Posterior vena cava (tissue), 2 donors: ENCODE results near the gene CHRM1. TPM values are rescaled to one million over a fixed set of nuclear protein-coding genes. Genes with fewer than 3 reads are reported as not detected.

Experiments
- DNase-seq: peaks from one replicate; pipeline ENCODE4 v3.0.0-alpha.2; 2020; ENCODE audit warnings: low spot score
- intact Hi-C, 2 donors: fragments of 100-400 bp; cut with DNase I; formaldehyde crosslinking; loops; one replicate each; pipeline versions ENCODE4 v1.14.1 to v1.14.2; 2022 to 2023
- total RNA-seq, 2 donors: library from RNA; stranded (reverse); fragmentation: NEBNext Ultra II Directional; extraction: Animal tissue kit (Norgen Biotek cat#: 25700); gene quantifications; one replicate each; pipeline ENCODE4 v1.2.1, GENCODE V29; 2021
- donor health status: DM: yes; HTN: yes; CAD: no.
- donor health status: DM: yes; HTN: yes; CAD: no.

The CHRM1 gene
- total RNA-seq, 2 donors from 2014 or later = not detected

GRCh38 chr11:62926680-62927455 is 5.7 kb upstream of the CHRM1 start:
- intact Hi-C loops = no loop called here
- peak; percentile 70 for DNase-seq

- intact Hi-C loops = no loop called here
These were observed 4.8 kb upstream of the CHRM1 start for GRCh38 chr11:62925745-62926679.

DNA sequence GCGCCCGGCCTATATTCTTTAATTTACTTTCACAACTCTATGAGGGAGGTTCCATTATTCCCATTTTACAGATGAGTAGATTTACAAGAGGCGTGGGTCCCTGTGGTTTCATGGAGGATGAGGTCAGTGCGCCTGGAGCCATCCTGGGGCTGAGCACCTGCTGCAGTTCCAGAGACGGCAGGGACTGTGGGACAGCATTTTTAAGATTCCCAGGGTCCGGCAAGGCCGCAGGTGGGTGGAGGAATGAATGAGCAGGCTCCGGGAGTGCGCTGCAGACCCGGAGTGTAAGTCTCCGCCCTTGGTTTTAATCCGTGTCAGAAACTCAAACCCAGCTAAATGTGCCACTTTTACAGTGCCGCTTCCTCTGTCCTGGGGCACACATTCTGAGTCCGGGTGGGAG is 4.1 kb upstream of the CHRM1 start:
- intact Hi-C loops = no loop called here
- no peak for DNase-seq

More at GRCh38 chr11:62925745-62926679, 4.8 kb upstream of the CHRM1 start:
- DNase-seq = peak; percentile 80

DNA sequence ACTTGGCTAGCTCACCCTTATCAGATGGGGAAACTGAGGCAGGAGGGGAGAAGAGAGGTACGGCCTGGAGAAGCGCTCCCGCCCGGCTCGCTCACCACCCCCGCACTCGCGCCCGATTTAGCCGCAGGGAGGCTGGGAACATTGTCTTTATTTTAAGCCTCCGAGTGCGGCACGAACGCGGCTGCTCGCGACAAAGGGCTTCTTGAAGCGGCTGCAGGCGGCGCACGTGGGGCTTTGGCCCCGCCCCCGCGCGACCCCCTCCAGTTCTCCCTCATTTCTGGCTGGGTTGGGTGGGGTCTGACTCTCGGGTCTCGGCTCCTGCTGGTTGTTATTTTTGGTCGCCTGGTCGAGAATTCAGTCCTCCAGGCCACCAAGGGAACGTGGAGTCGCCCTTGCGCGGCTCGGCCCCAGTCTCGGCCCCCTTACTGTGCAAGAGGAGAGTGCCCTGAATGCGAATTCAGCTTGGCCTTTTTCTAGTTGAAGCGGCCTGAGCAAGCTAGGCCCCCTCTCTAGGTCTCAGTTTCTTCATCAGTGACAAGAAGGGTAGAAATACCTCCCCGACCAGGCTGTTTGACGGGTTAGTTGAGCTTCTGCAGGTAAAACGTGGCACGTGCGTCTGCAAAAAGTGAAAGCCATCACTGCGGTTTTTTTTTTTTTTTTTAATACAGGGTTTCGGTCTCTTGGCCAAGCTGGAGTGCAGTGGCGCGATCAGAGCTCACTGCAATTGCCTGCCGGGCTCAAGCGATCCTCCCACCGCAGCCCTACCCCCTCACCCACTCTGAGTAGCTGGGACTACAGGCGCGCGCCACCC is 2.6 kb upstream of the CHRM1 start:
- intact Hi-C loops = no loop called here
- peak; percentile 67 for DNase-seq

DNA sequence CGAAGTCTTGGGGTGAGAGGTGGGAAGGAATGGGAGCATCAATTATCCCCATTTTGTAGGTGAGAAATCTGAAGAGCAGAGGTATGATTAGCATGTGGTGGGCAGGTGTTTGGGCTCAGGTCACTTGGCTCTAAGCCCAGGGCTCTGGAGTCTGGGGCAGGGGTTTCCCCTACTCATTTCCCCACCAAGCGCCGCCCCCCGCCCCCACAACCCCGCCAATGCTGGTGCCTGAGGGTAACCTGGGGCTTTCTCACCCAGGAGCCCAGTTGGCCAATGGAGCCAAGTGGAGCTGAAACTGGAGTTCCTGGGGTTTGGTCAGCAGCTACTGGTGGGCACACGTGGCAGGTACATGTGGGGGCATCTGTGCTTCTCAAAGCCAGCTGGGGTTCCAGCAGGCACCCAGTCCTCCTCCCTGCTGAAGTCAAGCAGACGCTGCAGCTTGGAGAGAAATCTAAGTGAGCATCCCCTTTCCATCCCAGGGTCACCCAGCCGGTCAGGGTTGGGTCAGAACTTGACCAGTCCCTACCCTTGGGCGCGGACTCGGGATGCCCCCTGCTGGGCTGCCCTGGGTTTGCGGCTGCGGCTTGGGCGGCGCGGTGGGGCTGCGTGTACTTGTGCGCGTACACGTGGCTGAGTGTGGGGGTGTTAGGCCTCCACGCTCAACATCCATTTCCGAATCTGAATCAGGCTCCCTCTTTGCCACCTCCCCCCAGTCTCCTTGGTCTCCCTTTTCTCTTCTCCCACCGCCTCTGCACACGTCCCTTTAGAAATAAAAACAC is 1.7 kb upstream of the CHRM1 start:
- intact Hi-C loops = no loop called here
- DNase-seq = peak; percentile 75

GRCh38 chr11:62922189-62922589 is 1.0 kb upstream of the CHRM1 start:
- intact Hi-C loops = no loop called here
- DNase-seq = peak; percentile 64

GRCh38 chr11:62921573-62922188 is 518 bp upstream of the CHRM1 start:
- intact Hi-C loops = no loop called here
- no peak for DNase-seq

- peak; percentile 78 for DNase-seq
- intact Hi-C loops = no loop called here
These were observed 1.1 kb downstream of the CHRM1 start for GRCh38 chr11:62919898-62920640.

DNA sequence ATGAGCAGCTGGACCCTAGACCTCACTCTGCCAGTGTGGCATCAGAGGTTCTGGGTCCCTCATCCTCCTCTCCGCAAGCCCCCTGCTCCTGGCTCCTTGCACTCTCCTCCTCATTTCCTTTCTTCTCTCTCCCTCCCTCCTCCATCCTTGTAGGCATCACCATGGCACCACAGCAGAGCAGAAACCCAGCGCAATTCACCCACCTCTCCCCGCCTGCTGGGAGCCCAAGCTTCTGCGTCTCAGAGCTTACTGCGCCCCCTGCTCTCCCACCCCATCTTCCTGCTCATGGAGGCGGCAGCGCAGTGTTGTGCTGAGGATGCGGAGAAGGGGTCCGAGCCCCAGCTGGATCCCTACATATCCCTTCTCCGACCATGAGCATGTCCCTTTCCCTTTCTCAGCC is 1.7 kb downstream of the CHRM1 start:
- DNase-seq = no peak
- intact Hi-C loops = no loop called here

GRCh38 chr11:62918531-62918930 is 2.6 kb downstream of the CHRM1 start:
- intact Hi-C loops = no loop called here
- DNase-seq = no peak

DNA sequence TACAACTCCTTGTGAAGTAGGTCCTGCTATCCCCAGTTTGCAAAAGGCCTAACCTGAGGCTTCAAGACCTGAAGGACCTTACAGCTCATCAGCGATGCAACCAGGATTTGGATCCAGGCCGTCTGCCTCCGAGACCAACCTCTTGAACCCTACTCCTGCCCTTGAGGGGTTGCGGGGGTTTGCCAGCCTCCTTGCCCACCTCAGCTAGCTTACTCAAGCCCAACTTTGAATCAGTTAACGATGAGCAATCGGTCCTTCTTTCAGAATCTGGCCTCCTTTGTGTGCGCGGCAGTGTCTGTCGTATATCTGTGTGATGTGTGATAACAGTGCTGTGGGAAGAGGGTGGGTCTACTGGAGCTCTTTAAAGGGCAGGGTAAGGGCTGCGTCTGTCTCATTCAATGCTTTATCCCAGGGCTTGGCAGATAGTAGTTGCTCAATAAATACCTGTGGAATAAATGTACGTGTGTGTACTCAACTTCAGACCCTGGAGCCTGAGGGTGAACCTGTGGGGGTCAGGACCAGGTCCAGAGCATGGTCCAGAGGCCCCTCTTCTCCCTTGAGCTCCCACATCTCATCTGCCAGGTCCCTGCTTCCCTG is 3.2 kb downstream of the CHRM1 start:
- no peak for DNase-seq
- intact Hi-C loops = no loop called here

- no peak for DNase-seq
- intact Hi-C loops = loop anchor here in 1 of 2 donors (5.0 kb wide), 1 partner anchor 533 kb away; no protein-coding TSS in a partner anchor
These were observed 6.7 kb downstream of the CHRM1 start for GRCh38 chr11:62914416-62914815.

- DNase-seq = no peak
- intact Hi-C loops = loop anchor here in 1 of 2 donors (5.0 kb wide), 1 partner anchor 535 kb away; no protein-coding TSS in a partner anchor
These were observed 8.9 kb downstream of the CHRM1 start for GRCh38 chr11:62912268-62912667.

DNA sequence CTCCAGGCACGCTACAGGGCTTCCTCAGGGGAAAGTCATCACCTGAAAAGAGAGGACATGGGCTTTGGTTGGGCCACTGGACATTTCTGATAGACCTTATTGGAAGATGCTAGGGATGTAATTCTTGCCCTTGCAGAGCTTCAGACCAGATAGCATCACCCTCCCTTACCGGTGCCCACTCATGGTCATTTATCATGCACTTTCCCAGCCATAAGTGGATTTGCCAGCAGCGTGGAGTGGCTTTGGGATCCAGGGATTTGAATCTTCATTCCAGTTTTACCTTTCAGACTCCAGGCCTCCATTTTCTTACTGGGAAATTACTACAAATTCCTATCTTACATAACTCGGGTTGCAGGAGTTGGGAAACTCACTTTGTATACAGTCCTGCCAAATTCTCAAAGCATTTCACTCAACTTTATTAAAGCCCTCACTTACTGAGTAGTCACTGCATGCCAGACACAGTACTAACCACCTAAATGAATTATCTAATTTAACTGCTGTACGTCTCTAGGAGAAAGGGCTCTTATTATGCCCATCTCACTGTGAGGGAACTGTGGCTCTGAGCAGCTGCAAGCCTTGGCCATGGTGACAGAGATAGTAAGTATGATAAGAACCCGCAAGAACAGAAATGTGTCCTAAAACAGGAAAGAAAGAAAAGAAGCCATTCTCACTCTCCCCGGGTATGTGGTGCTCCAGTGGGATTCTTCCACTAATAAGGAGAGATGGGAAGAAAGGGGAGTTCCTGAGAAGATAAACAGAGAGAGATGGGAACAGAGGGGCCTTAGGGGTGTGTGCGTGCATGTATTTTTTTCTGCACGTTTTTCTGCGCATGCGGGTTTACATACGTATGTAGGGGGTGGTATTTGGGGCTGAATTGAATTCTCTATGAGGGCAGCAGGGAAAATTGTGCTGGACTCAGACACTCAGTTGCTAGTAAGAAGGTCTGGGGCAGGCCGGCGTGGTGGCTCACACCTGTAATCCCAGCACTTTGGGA is 9.7 kb downstream of the CHRM1 start:
- DNase-seq = no peak
- intact Hi-C loops = loop anchor here in 1 of 2 donors (5.0 kb wide), 1 partner anchor 536 kb away; no protein-coding TSS in a partner anchor

DNA sequence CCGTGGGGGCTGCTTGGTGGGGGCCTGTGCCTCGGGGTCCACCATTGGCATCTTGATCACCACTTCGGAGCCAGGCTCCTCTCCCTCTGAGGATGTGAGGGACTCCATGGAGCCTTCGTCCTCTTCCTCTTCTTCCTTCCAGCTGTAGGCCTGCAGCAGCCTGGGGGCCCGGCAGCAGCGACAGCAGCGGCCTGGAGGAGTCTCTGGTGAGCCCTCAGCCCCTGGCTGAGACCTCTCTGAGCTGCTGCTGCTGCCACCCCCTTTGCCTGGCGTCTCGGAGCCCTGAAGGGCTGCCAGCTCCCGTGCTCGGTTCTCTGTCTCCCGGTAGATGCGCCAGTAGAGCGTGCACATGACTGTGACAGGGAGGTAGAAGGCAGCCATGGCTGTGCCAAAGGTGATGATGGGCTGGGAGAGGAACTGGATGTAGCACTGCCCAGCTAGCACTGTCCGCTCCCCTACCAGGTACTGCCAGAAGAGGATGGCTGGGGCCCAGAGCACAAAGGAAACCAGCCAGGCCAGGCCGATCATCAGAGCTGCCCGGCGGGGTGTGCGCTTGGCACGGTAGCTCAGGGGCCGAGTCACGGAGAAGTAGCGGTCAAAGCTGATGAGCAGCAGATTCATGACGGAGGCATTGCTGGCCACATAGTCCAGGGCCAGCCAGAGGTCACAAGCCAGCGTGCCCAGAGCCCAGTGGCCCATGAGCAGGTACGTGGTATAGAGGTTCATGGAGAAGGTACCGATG is 10.9 kb downstream of the CHRM1 start:
- DNase-seq = no peak
- intact Hi-C loops = loop anchor here in 1 of 2 donors (5.0 kb wide), 1 partner anchor 537 kb away; no protein-coding TSS in a partner anchor
